A673 (cell line): ENCODE results near the gene KLHL41.

ENCODE experiments used
- EZH2 ChIP-seq: fragments of 200-600 bp; sonication (generic); IDR thresholded peaks from 2 replicates; pipeline ENCODE4 v1.6.1; 2017; ENCODE audit warnings: borderline replicate concordance, low read depth, mild to moderate bottlenecking, mixed read lengths, antibody characterized with exemption, low read length; ENCODE audit not compliant: poor library complexity, severe bottlenecking
- TF ChIP-seq, protein P1 (sequence below): fragments of 300-800, 200-600 bp; sonication (generic); conservative IDR thresholded peaks from 2 replicates; pipeline ENCODE4 v1.5.1; 2017; ENCODE audit warnings: low read depth, mild to moderate bottlenecking, antibody characterized with exemption, low read length, moderate library complexity, mixed read lengths

GRCh38 chr2:169528271-169528701 is 18.8 kb downstream of the KLHL41 start:
- TF ChIP-seq, protein P1, sequence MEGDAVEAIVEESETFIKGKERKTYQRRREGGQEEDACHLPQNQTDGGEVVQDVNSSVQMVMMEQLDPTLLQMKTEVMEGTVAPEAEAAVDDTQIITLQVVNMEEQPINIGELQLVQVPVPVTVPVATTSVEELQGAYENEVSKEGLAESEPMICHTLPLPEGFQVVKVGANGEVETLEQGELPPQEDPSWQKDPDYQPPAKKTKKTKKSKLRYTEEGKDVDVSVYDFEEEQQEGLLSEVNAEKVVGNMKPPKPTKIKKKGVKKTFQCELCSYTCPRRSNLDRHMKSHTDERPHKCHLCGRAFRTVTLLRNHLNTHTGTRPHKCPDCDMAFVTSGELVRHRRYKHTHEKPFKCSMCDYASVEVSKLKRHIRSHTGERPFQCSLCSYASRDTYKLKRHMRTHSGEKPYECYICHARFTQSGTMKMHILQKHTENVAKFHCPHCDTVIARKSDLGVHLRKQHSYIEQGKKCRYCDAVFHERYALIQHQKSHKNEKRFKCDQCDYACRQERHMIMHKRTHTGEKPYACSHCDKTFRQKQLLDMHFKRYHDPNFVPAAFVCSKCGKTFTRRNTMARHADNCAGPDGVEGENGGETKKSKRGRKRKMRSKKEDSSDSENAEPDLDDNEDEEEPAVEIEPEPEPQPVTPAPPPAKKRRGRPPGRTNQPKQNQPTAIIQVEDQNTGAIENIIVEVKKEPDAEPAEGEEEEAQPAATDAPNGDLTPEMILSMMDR: peak; percentile 89
- no peak for TF ChIP-seq EZH2
